H1 (cell line): ENCODE data around the gene PHKA2. TPM values are rescaled to one million over a fixed set of nuclear protein-coding genes. Genes with fewer than 3 reads are reported as not detected.

Experiments
- CTCF ChIA-PET: fragments of 300-600 bp; sonication (Branson Sonifier 250); formaldehyde crosslinking; loops from one replicate; lab custom pipeline; 2021; ENCODE audit not compliant: partially characterized antibody; lab: Charles Lee
- POLR2A ChIA-PET: fragments of 300-600 bp; sonication (Branson Sonifier 250); formaldehyde crosslinking; loops from one replicate; lab custom pipeline; 2021; ENCODE audit warnings: inconsistent platforms; ENCODE audit not compliant: partially characterized antibody; lab: Charles Lee
- DNase-seq, 2 experiments: peaks; one replicate each; pipeline versions ENCODE4 v3.0.0 to v3.0.0-alpha.2; 2010 to 2022; ENCODE audit warnings: low spot score in 2 of 2, low read depth in 1 of 2, mixed read lengths in 1 of 2
- FAIRE-seq: peaks from 2 replicates; lab custom pipeline; 2011; peaks lifted over from hg19 to GRCh38; lab: Jason Lieb, UNC
- H2AFZ ChIP-seq: 2 replicates; pipeline ENCODE4 v1.8.1; 2012; ENCODE audit warnings: low read length, inconsistent platforms
- H2AK5ac ChIP-seq: 2 replicates; pipeline ENCODE4 v1.6.1; 2013; ENCODE audit warnings: low read depth, low read length
- H2BK120ac ChIP-seq: replicated peaks from 2 replicates; pipeline ENCODE3; 2013; ENCODE audit warnings: low read depth, low read length, inconsistent platforms
- H2BK12ac ChIP-seq: 2 replicates; pipeline ENCODE4 v1.6.1; 2013; ENCODE audit warnings: low read depth, low read length
- H2BK15ac ChIP-seq: 2 replicates; pipeline ENCODE4 v1.6.1; 2013; ENCODE audit warnings: low read length
- H2BK20ac ChIP-seq: 2 replicates; pipeline ENCODE4 v1.6.1; 2013; ENCODE audit warnings: low read length
- H2BK5ac ChIP-seq: 2 replicates; pipeline ENCODE4 v1.6.1; 2013; ENCODE audit warnings: low read depth, low read length
- H3K14ac ChIP-seq: 2 replicates; pipeline ENCODE4 v1.6.1; 2013; ENCODE audit warnings: inconsistent platforms; ENCODE audit not compliant: insufficient read length
- H3K18ac ChIP-seq: 2 replicates; pipeline ENCODE4 v1.6.1; 2013; ENCODE audit warnings: low read length; ENCODE audit errors: extremely low read depth
- H3K23ac ChIP-seq: 2 replicates; pipeline ENCODE4 v1.6.1; 2013; ENCODE audit warnings: inconsistent platforms; ENCODE audit not compliant: insufficient read length
- H3K23me2 ChIP-seq: 2 replicates; pipeline ENCODE4 v1.6.1; 2013; ENCODE audit warnings: low read depth, low read length
- H3K27ac ChIP-seq: 2 replicates; pipeline ENCODE4 v1.6.1; 2011; ENCODE audit warnings: low read depth, low read length, inconsistent platforms
- H3K27me3 ChIP-seq, 4 experiments: replicated peaks in 1 of 4; 1 replicate in 1 of 4; 2 replicates in 3 of 4; pipeline versions ENCODE4 v1.6.1 to v1.8.1; 2011 to 2013; ENCODE audit warnings: low read length in 3 of 4, mild to moderate bottlenecking in 3 of 4, inconsistent platforms in 2 of 4, mixed read lengths in 2 of 4, moderate library complexity in 1 of 4; ENCODE audit not compliant: control insufficient read depth in 3 of 4, insufficient read depth in 3 of 4; ENCODE audit errors: extremely low read depth in 1 of 4
- H3K36me3 ChIP-seq, 4 experiments: 2 replicates each; pipeline versions ENCODE4 v1.6.1 to v1.8.1; 2011 to 2013; ENCODE audit warnings: mild to moderate bottlenecking in 4 of 4, low read length in 3 of 4, moderate library complexity in 2 of 4, control low read depth in 1 of 4, inconsistent platforms in 1 of 4; ENCODE audit not compliant: insufficient read depth in 4 of 4, control insufficient read depth in 2 of 4
- H3K4ac ChIP-seq: replicated peaks from 2 replicates; pipeline ENCODE3; 2013; ENCODE audit warnings: low read length, low read depth, mixed read lengths, inconsistent platforms; ENCODE audit not compliant: insufficient read length
- H3K4me1 ChIP-seq, 4 experiments: replicated peaks in 1 of 4; 1 replicate in 1 of 4; 2 replicates in 3 of 4; pipeline versions ENCODE4 v1.6.1 to v1.8.1; 2011 to 2013; ENCODE audit warnings: low read length in 3 of 4, inconsistent platforms in 2 of 4, mixed read lengths in 1 of 4; ENCODE audit not compliant: insufficient read depth in 4 of 4, control insufficient read depth in 3 of 4
- H3K4me2 ChIP-seq, 2 experiments: 2 replicates each; pipeline versions ENCODE4 v1.6.1 to v1.8.1; 2011 to 2013; ENCODE audit warnings: low read depth in 2 of 2, low read length in 2 of 2, control low read depth in 1 of 2, inconsistent platforms in 1 of 2, mild to moderate bottlenecking in 1 of 2; ENCODE audit not compliant: insufficient read depth in 1 of 2
- H3K4me3 ChIP-seq, 4 experiments: fragments of 200-600, 300-600 bp in 1 of 4; sonication (generic), shearing (Covaris generic), sonication (Bioruptor Twin) in 1 of 4; 2 replicates each; pipeline versions ENCODE4 v1.5.1 to v1.8.1; 2011 to 2016; ENCODE audit warnings: low read length in 4 of 4, low read depth in 3 of 4, control low read depth in 2 of 4, inconsistent platforms in 2 of 4, mild to moderate bottlenecking in 2 of 4, mixed read lengths in 1 of 4, moderate library complexity in 1 of 4; ENCODE audit not compliant: insufficient read depth in 2 of 4; ENCODE audit errors: extremely low read depth in 1 of 4
- H3K56ac ChIP-seq: replicated peaks from 2 replicates; pipeline ENCODE3; 2013; ENCODE audit warnings: low read depth, mild to moderate bottlenecking, mixed read lengths, low read length, inconsistent platforms; ENCODE audit not compliant: insufficient read length
- H3K79me1 ChIP-seq: 2 replicates; pipeline ENCODE4 v1.6.1; 2013; ENCODE audit warnings: low read depth, low read length, control low read depth
- H3K79me2 ChIP-seq, 2 experiments: 2 replicates each; pipeline versions ENCODE4 v1.6.1 to v1.8.1; 2012 to 2013; ENCODE audit warnings: low read length in 2 of 2, mild to moderate bottlenecking in 2 of 2, inconsistent platforms in 1 of 2; ENCODE audit not compliant: insufficient read depth in 2 of 2, control insufficient read depth in 1 of 2
- H3K9ac ChIP-seq, 4 experiments: replicated peaks in 1 of 4; 1 replicate in 1 of 4; 2 replicates in 3 of 4; pipeline versions ENCODE4 v1.6.1 to v1.8.1; 2011 to 2013; ENCODE audit warnings: low read depth in 3 of 4, low read length in 3 of 4, control low read depth in 2 of 4, mild to moderate bottlenecking in 2 of 4, moderate library complexity in 2 of 4, inconsistent platforms in 1 of 4; ENCODE audit errors: extremely low read depth in 1 of 4
- H3K9me3 ChIP-seq, 2 experiments: 2 replicates each; pipeline versions ENCODE4 v1.6.1 to v1.8.1; 2012 to 2013; ENCODE audit warnings: mild to moderate bottlenecking in 2 of 2, moderate library complexity in 2 of 2, control low read depth in 1 of 2, inconsistent platforms in 1 of 2, low read depth in 1 of 2, low read length in 1 of 2, mixed read lengths in 1 of 2; ENCODE audit not compliant: insufficient read depth in 2 of 2
- H4K20me1 ChIP-seq, 2 experiments: replicated peaks in 1 of 2; 2 replicates each; pipeline versions ENCODE3 to v1.8.1; 2011 to 2013; ENCODE audit warnings: inconsistent platforms in 2 of 2, low read length in 2 of 2, mild to moderate bottlenecking in 1 of 2; ENCODE audit not compliant: insufficient read depth in 2 of 2, control insufficient read depth in 1 of 2
- H4K5ac ChIP-seq: 2 replicates; pipeline ENCODE4 v1.6.1; 2013; ENCODE audit warnings: low read length, low read depth, mixed read lengths, inconsistent platforms; ENCODE audit not compliant: insufficient read length
- H4K8ac ChIP-seq: 2 replicates; pipeline ENCODE4 v1.8.0; 2013; ENCODE audit warnings: mild to moderate bottlenecking, moderate library complexity, low read length, inconsistent platforms; ENCODE audit not compliant: insufficient read depth; ENCODE audit errors: extremely low read depth
- H4K91ac ChIP-seq: replicated peaks from 2 replicates; pipeline ENCODE3; 2013; ENCODE audit warnings: low read length, mixed read lengths, inconsistent platforms; ENCODE audit not compliant: insufficient read length
- ASH2L ChIP-seq: fragments of 200-600, 300-600 bp; sonication (generic); IDR thresholded peaks from one replicate; pipeline ENCODE4 v1.7.1; 2017; ENCODE audit warnings: low read length
- ATF3 ChIP-seq: IDR thresholded peaks from 2 replicates; pipeline ENCODE4 v1.6.1; 2011; ENCODE audit warnings: low read depth, mild to moderate bottlenecking, low read length; ENCODE audit not compliant: insufficient read depth
- E2F6 ChIP-seq: IDR thresholded peaks from 2 replicates; pipeline ENCODE4 v1.6.1; 2012; ENCODE audit warnings: inconsistent platforms
- NRF1 ChIP-seq: IDR thresholded peaks from 2 replicates; pipeline ENCODE4 v1.6.1; 2011; ENCODE audit warnings: mild to moderate bottlenecking, low read depth, low read length, improper control_type of control experiment
- USF2 ChIP-seq: IDR thresholded peaks from 2 replicates; pipeline ENCODE4 v1.6.1; 2011; ENCODE audit warnings: low read length, improper control_type of control experiment
- WGBS, 2 experiments: shearing (Covaris generic) in 1 of 2; methylation state at CpG; one replicate each; pipeline versions ENCODE4 v1.1.6 to v1.1.7; 2013 to 2015; ENCODE audit warnings: low lambda C conversion rate in 2 of 2, mixed read lengths in 2 of 2, inconsistent platforms in 1 of 2, low coverage in 1 of 2, missing lambda C conversion rate in 1 of 2; ENCODE audit not compliant: insufficient replicate concordance in 2 of 2, insufficient coverage in 1 of 2, insufficient read length in 1 of 2; ENCODE audit errors: extremely low coverage in 1 of 2, missing lambda C conversion rate in 1 of 2; 5-methylcytosine and 5-hydroxymethylcytosine counted together
- polyA plus RNA-seq, 7 experiments: library from polyadenylated mRNA; depleted of rRNA in 3 of 7; stranded (reverse) in 5 of 7; unstranded in 2 of 7; fragments of >200 nt in 5 of 7; fragments of 200-250 nt in 2 of 7; gene quantifications; 1 replicate in 5 of 7; 2 replicates in 1 of 7; 4 replicates in 1 of 7; pipeline versions ENCODE4 v1.2.1 to v1.2.3, GENCODE V29; 2011 to 2013; ENCODE audit warnings: missing spikeins in 2 of 7, mixed read lengths in 2 of 7
- total RNA-seq: library from RNA; stranded (reverse); fragmentation: NEBNext Ultra II Directional; extraction: Animal tissue kit (Norgen Biotek cat#: 25700); gene quantifications from 2 replicates; pipeline ENCODE4 v1.2.1, GENCODE V29; 2021

PHKA2 gene
- total and polyA plus RNA-seq, 2 of the 8 experiments (the other 6 are each of a cell fraction or from before 2014, with no cell fraction given) = 28.1 to 35.8 TPM

- Histone ChIP-seq H2BK20ac (no peak overlapping the region), H3K14ac (no peak overlapping the region), H3K36me3 (peaks cover 0 to 4% (median 0%) of the 10 kb centered on the region in 4 experiments; a peak in 2 of 8 replicates), H2BK12ac (no peak overlapping the region), H3K79me2 (no peaks in the 10 kb centered on the region), H3K9ac (no peak overlapping the region), H4K91ac (no peak overlapping the region), H2AFZ (no peak overlapping the region), H3K4me2 (no peak overlapping the region), H3K4me1 (no peaks in the 10 kb centered on the region), H2BK120ac (no peak overlapping the region), H3K4ac (no peak overlapping the region), H3K23me2 (no peaks in the 10 kb centered on the region; the same call in 1 of the 2 replicates), H2AK5ac (no peak overlapping the region), H3K27me3 (no peaks in the 10 kb centered on the region), H3K4me3 (no peak overlapping the region), H3K18ac (no peak overlapping the region), H3K79me1 (no peaks in the 10 kb centered on the region), H3K9me3 (no peaks in the 10 kb centered on the region), H2BK15ac (no peak overlapping the region), H4K20me1 (no peaks in the 10 kb centered on the region), H4K8ac (no peak overlapping the region), H3K23ac (no peak overlapping the region), H3K27ac (no peak overlapping the region), H4K5ac (no peak overlapping the region), H3K56ac (no peak overlapping the region), H2BK5ac (no peak overlapping the region)
- FAIRE-seq (no peak), DNase-seq (no peak)
- CTCF ChIA-PET = no interaction called here
- WGBS, 2 experiments = 92% methylated on average over 4 of the region's 4 CpGs; no CpG with 5 or more reads in 1 of the 2 experiments
- POLR2A ChIA-PET = no interaction called here
- TF ChIP-seq E2F6 = no peak
- TF ChIP-seq ASH2L = no peak
- TF ChIP-seq USF2 = no peak
- TF ChIP-seq ATF3 = no peak
- TF ChIP-seq NRF1 = no peak
Measured at GRCh38 chrX:18955676-18956075, 28.2 kb downstream of the PHKA2 start.
